Natural killer cell (primary cell): ENCODE measurements around the gene PDK4. TPM values are rescaled to one million over a fixed set of nuclear protein-coding genes. Genes with fewer than 3 reads are reported as not detected.

Experiments used
- ATAC-seq, 3 donors: fragments of 150-1000 bp in 2 of 3; fragments of 200-7000 bp in 1 of 3; cut with Tn5 transposase; 1 replicate in 1 of 3; 2 replicates in 2 of 3; pipeline ENCODE4 v1.10.0; 2021; ENCODE audit warnings: mild to moderate bottlenecking in 2 of 3, moderate library complexity in 2 of 3
- DNase-seq, 2 donors: peaks; one replicate each; pipeline versions ENCODE4 v3.0.0 to v3.0.0-alpha.2; 2013 to 2021; ENCODE audit warnings: mixed read lengths in 1 of 2
- H3K27ac ChIP-seq: one replicate; pipeline ENCODE4 v1.5.1; 2013; ENCODE audit warnings: mild to moderate bottlenecking, low read length
- H3K27me3 ChIP-seq: one replicate; pipeline ENCODE4 v1.6.1; 2013; ENCODE audit warnings: low read length; ENCODE audit not compliant: control insufficient read depth, insufficient read depth
- H3K36me3 ChIP-seq: one replicate; pipeline ENCODE4 v1.6.1; 2013; ENCODE audit warnings: low read length; ENCODE audit not compliant: control insufficient read depth, insufficient read depth
- H3K4me1 ChIP-seq: one replicate; pipeline ENCODE4 v1.6.1; 2013; ENCODE audit warnings: low read length; ENCODE audit not compliant: control insufficient read depth, insufficient read depth
- H3K4me3 ChIP-seq: one replicate; pipeline ENCODE4 v1.5.1; 2013; ENCODE audit warnings: low read length
- H3K9me3 ChIP-seq: one replicate; pipeline ENCODE4 v1.6.1; 2013; ENCODE audit warnings: low read length; ENCODE audit not compliant: control insufficient read depth, insufficient read depth
- H3K27ac Mint-ChIP-seq, 2 donors: one replicate each; pipeline ENCODE4 v1.8.0; 2022; ENCODE audit warnings: mild to moderate bottlenecking in 2 of 2, mixed read lengths in 2 of 2, moderate library complexity in 1 of 2
- H3K27me3 Mint-ChIP-seq, 2 donors: one replicate each; pipeline ENCODE4 v1.8.0; 2022; ENCODE audit warnings: low read depth in 2 of 2, mixed read lengths in 2 of 2
- H3K36me3 Mint-ChIP-seq: one replicate; pipeline ENCODE4 v1.8.0; 2022; ENCODE audit warnings: mixed read lengths
- H3K4me1 Mint-ChIP-seq, 2 donors: one replicate each; pipeline ENCODE4 v1.8.0; 2022; ENCODE audit warnings: mixed read lengths in 2 of 2
- H3K4me3 Mint-ChIP-seq: one replicate; pipeline ENCODE4 v1.8.0; 2022; ENCODE audit warnings: mild to moderate bottlenecking, moderate library complexity, mixed read lengths
- H3K9me3 Mint-ChIP-seq, 2 donors: one replicate each; pipeline ENCODE4 v1.8.0; 2022; ENCODE audit warnings: mixed read lengths in 2 of 2
- CTCF ChIP-seq: fragments of 200-600 bp; IDR thresholded peaks from one replicate; pipeline ENCODE4 v1.8.0; 2022; ENCODE audit warnings: antibody characterized with exemption
- WGBS: methylation state at CpG from one replicate; pipeline ENCODE4 v1.1.7; 2013; ENCODE audit warnings: missing lambda C conversion rate; ENCODE audit not compliant: insufficient coverage; 5-methylcytosine and 5-hydroxymethylcytosine counted together
- intact Hi-C: fragments of 100-400 bp; cut with micrococcal nuclease; formaldehyde crosslinking; loops from one replicate; pipeline ENCODE4 v1.14.2; 2022
- total RNA-seq, 4 donors: library from RNA; stranded (reverse); fragments of 120-200 nt in 1 of 4; gene quantifications; one replicate each; pipeline versions ENCODE4 v1.2.3 to v1.2.4, GENCODE V29; 2013 to 2022

PDK4 gene
- total RNA-seq, 3 donors from 2014 or later (not counting 1 experiment from before 2014, with no cell fraction given), result 0.78 to 3.8 (median 2.3) TPM

- no peaks in the 10 kb centered on the region for H3K36me3 ChIP-seq
- Mint-ChIP-seq H3K27me3 (peaks cover 12 to 26% of the 10 kb centered on the region in 2 donors), H3K9me3 (no peaks in the 10 kb centered on the region), H3K4me3 (no peak overlapping the region), H3K4me1 (no peaks in the 10 kb centered on the region), H3K27ac (no peak overlapping the region), H3K36me3 (no peaks in the 10 kb centered on the region)
- H3K27ac ChIP-seq, result no peak overlapping the region
- ATAC-seq (no peak), DNase-seq (no peak)
- TF ChIP-seq CTCF, result no peak
- no peak overlapping the region for H3K4me3 ChIP-seq
- H3K4me1 ChIP-seq, result no peaks in the 10 kb centered on the region
- intact Hi-C loops, result no loop called here
- H3K9me3 ChIP-seq, result no peaks in the 10 kb centered on the region
- H3K27me3 ChIP-seq, result no peaks in the 10 kb centered on the region
- 90% methylated on average over 2 of the region's 2 CpGs for WGBS
These were observed 58.8 kb downstream of the PDK4 start for GRCh38 chr7:95537468-95537867.

DNA sequence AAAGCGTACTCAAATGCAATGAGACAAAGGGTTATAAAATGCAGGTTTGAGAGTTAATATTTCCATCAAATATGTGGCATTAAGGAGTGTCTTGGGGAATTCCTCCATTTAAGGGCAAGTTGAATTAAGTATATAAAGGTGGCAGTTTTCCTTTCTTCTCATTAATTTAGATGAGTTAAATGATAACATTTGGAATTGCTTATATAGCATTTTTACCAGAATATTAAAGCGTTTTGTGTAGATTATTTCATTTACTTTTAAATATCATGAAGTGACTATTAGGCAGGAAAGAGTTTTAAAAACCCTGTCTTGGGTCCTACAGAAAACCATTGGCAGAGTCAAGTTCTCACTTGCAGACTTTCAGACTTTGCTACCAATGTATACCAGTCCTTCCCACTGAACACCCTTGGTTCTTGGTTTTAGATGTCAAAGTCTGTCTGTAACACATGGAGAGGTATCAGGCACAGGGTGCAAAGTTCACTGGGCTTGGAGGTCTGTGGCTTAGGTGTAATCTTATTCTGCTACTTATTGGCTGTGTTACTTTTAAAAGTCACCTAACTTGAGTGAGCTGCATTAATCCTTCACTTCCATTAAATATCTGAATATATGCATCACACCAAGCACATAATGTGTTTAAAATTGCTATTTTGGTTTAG, 59.5 kb downstream of the PDK4 start:
- no peaks in the 10 kb centered on the region for H3K36me3 Mint-ChIP-seq
- ATAC-seq, result no peak
- H3K27ac Mint-ChIP-seq, result no peak overlapping the region
- no peak overlapping the region for H3K4me3 Mint-ChIP-seq
- H3K4me1 Mint-ChIP-seq, result no peaks in the 10 kb centered on the region
- DNase-seq, result no peak
- Histone ChIP-seq H3K36me3 (no peaks in the 10 kb centered on the region), H3K4me1 (no peaks in the 10 kb centered on the region), H3K27me3 (no peaks in the 10 kb centered on the region), H3K4me3 (no peak overlapping the region), H3K27ac (no peak overlapping the region), H3K9me3 (no peaks in the 10 kb centered on the region)
- intact Hi-C loops, result no loop called here
- peaks cover 12 to 24% of the 10 kb centered on the region in 2 donors for H3K27me3 Mint-ChIP-seq
- 89% methylated on average over 1 of the region's 2 CpGs for WGBS
- TF ChIP-seq CTCF, result no peak
- H3K9me3 Mint-ChIP-seq, result no peaks in the 10 kb centered on the region

GRCh38 chr7:95535662-95536061, 60.7 kb downstream of the PDK4 start:
- TF ChIP-seq CTCF, result no peak
- H3K4me3 Mint-ChIP-seq, result no peak overlapping the region

GRCh38 chr7:95534796-95535195, 61.5 kb downstream of the PDK4 start:
- Mint-ChIP-seq H3K4me3 (no peak overlapping the region), H3K4me1 (no peaks in the 10 kb centered on the region), H3K27me3 (peaks cover 10 to 11% of the 10 kb centered on the region in 2 donors), H3K9me3 (no peaks in the 10 kb centered on the region), H3K36me3 (no peaks in the 10 kb centered on the region), H3K27ac (no peak overlapping the region)
- no peaks in the 10 kb centered on the region for H3K4me1 ChIP-seq
- H3K36me3 ChIP-seq, result no peaks in the 10 kb centered on the region
- no peaks in the 10 kb centered on the region for H3K9me3 ChIP-seq
- TF ChIP-seq CTCF, result no peak
- 100% methylated on average over 2 of the region's 2 CpGs for WGBS
- DNase-seq (no peak), ATAC-seq (no peak)
- intact Hi-C loops, result no loop called here
- H3K27ac ChIP-seq, result no peak overlapping the region
- H3K4me3 ChIP-seq, result no peak overlapping the region
- H3K27me3 ChIP-seq, result no peaks in the 10 kb centered on the region

More at GRCh38 chr7:95535662-95536061, 60.7 kb downstream of the PDK4 start:
- H3K27ac Mint-ChIP-seq, result no peak overlapping the region
- intact Hi-C loops, result no loop called here
- no peak overlapping the region for H3K27ac ChIP-seq
- no peaks in the 10 kb centered on the region for H3K9me3 Mint-ChIP-seq
- no peak for DNase-seq
- no peaks in the 10 kb centered on the region for H3K36me3 Mint-ChIP-seq
- no peaks in the 10 kb centered on the region for H3K9me3 ChIP-seq
- no peak overlapping the region for H3K4me3 ChIP-seq
- H3K4me1 ChIP-seq, result no peaks in the 10 kb centered on the region
- H3K36me3 ChIP-seq, result no peaks in the 10 kb centered on the region
- ATAC-seq, result no peak
- H3K27me3 Mint-ChIP-seq, result peaks cover 10 to 15% of the 10 kb centered on the region in 2 donors
- no peaks in the 10 kb centered on the region for H3K4me1 Mint-ChIP-seq
- WGBS, result 36% methylated on average over 1 of the region's 1 CpG
- H3K27me3 ChIP-seq, result no peaks in the 10 kb centered on the region
